SK-N-DZ (cell line): ENCODE measurements around the gene SLC52A1.
A peak's percentile ranks its signal among the peaks of the same experiment; 100 is the strongest.
"Not testable (repeated sequence)": the region's sequence is repeated elsewhere in the genome, so short reads cannot be mapped to it uniquely, and the experiment has no call there.

Experiments
- DNase-seq: peaks from one replicate; pipeline ENCODE4 v3.0.0-alpha.2; 2015; ENCODE audit warnings: low spot score

SLC52A1 gene

GRCh38 chr17:5031365-5032082 is 3.7 kb downstream of the SLC52A1 start:
- DNase-seq, result peak; percentile 91

- DNase-seq, result not testable (repeated sequence)
Observed at GRCh38 chr17:5030168-5030567, 5.1 kb downstream of the SLC52A1 start.

- DNase-seq, result no peak
Observed at GRCh38 chr17:5027916-5028315, 7.3 kb downstream of the SLC52A1 start.

GRCh38 chr17:5027299-5027698 is 7.9 kb downstream of the SLC52A1 start:
- DNase-seq, result no peak

GRCh38 chr17:5024604-5025003 is 10.6 kb downstream of the SLC52A1 start:
- no peak for DNase-seq

GRCh38 chr17:5023588-5024147 is 11.6 kb downstream of the SLC52A1 start:
- DNase-seq, result no peak

GRCh38 chr17:5022171-5022711 is 13.0 kb downstream of the SLC52A1 start:
- DNase-seq, result no peak

- DNase-seq, result no peak
Observed at GRCh38 chr17:5020502-5021023, 14.7 kb downstream of the SLC52A1 start.

- DNase-seq, result no peak
Observed at GRCh38 chr17:5019475-5019956, 15.7 kb downstream of the SLC52A1 start.

- no peak for DNase-seq
Observed at GRCh38 chr17:5014357-5014756, 20.9 kb downstream of the SLC52A1 start.

GRCh38 chr17:5011928-5012327 is 23.3 kb downstream of the SLC52A1 start:
- no peak for DNase-seq

GRCh38 chr17:5003214-5003867 is 31.9 kb downstream of the SLC52A1 start:
- DNase-seq, result no peak

GRCh38 chr17:5002121-5002788 is 33.0 kb downstream of the SLC52A1 start:
- DNase-seq, result no peak

- DNase-seq, result no peak
Observed at GRCh38 chr17:5000237-5000639, 35.0 kb downstream of the SLC52A1 start.

- no peak for DNase-seq
Observed at GRCh38 chr17:4999430-5000093, 35.7 kb downstream of the SLC52A1 start.

- DNase-seq, result no peak
Observed at GRCh38 chr17:4998732-4999429, 36.3 kb downstream of the SLC52A1 start.

GRCh38 chr17:4998027-4998731 is 37.0 kb downstream of the SLC52A1 start:
- DNase-seq, result no peak

- DNase-seq, result peak; percentile 91
Observed at GRCh38 chr17:4997302-4998026, 37.8 kb downstream of the SLC52A1 start, which contains the start of the genes INCA1 and KIF1C. Gene INCA1, minus strand, starts transcription at chr17:4997522. Its CDS starts 3,085 bp downstream, at chr17:4994437. Gene KIF1C, plus strand, starts transcription at chr17:4997950. Its CDS starts 2,297 bp downstream, at chr17:5000247.

- no peak for DNase-seq
Observed at GRCh38 chr17:4994081-4994595, 41.1 kb downstream of the SLC52A1 start.
